HPDE6-E6E7 (cell line): ENCODE measurements around the gene UBE2C.
"Not testable (repeated sequence)": the region's sequence is repeated elsewhere in the genome, so short reads cannot be mapped to it uniquely, and the experiment has no call there.

Experiments used
- DNase-seq: peaks from one replicate; pipeline ENCODE4 v3.0.0; 2011; ENCODE audit warnings: missing footprints; ENCODE audit errors: extremely low spot score

UBE2C gene

DNA sequence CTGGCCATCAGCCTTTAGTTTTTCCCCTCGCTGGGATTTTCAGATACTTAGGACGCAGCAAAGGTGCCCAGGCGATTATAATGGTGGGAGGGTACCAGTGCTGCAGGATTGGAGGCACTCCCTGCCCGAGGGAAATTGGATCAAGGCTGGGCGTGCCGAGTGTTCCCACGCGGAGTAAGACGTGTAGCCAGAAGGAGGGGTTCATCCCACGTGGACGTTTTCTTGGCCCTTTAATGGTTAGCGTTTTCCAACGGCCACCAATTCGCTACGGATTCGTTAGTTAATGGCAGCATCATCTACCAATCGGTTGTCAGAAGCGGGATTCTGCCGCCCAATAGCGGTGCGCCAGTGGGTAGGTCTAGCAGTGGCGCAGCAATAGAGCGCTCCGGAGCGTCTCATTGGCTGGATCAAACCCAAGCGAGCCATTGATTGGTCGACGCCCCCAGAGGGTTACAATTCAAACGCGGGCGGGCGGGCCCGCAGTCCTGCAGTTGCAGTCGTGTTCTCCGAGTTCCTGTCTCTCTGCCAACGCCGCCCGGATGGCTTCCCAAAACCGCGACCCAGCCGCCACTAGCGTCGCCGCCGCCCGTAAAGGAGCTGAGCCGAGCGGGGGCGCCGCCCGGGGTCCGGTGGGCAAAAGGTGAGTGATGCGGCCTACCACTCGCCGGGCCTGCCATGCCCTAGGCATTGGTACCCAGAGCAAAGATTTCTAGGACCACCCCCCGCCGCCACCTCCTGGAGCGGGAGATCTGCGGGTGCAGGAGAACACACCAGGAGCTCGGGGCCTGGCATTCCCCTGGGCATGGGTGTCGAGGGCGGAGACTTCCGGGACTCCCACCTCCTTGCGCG, at the start of gene UBE2C:
UBE2C (plus strand) TSS at position 488 of the 849 bp plus-strand sequence; CDS start at position 540, 52 bp downstream.
- DNase-seq: peak; percentile 100

DNA sequence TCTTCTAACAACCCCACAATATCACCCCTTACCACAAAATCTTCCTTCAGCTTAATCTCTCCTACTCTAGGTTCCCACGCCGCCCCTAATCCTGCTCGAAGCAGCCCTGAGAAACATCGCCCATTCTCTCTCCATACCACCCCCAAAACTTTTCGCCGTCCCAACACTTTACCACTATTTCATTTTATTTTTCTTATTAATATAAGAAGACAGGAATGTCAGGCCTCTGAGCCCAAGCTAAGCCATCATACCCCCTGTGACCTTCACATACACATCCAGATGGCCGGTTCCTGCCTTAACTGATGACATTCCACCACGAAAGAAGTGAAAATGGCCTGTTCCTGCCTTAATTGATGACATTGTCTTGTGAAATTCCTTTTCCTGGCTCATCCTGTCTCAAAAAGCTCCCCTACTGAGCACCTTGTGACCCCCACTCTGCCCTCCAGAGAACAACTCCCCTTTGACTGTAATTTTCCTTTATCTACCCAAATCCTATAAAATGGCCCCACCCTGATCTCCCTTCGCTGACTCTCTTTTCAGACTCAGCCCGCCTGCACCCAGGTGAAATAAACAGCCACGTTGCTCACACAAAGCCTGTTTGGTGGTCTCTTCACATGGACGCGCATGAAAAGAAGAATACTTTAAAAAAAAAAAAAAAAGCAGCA, 47.7 kb upstream of the UBE2C start:
- DNase-seq: not testable (repeated sequence)

DNA sequence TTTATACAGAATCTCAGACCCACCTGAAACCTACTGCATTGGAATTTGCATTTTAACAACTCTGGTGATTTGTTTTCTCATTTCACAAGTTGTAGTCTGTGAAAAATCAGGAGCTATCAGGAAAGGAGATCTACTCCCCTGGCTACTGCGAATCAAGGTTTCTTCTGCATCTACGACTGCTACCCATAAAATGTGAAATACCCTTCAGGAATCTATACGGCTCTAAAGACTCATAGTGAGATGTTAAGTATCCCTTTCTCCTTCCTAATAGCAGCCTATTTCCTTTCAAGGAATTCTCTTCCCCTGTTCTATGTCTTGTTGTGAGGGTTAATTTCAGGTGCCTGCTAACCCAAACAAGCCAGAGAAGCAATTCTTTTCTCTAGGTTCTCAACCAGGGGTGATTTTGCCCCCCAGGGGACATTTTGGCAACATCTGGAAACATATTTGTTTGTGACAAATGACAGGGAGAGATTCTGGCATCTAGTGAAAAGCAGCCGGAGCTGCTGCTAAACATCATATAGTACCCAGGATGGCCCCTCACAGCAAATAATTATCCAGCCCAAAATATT, 47.1 kb upstream of the UBE2C start:
- no peak for DNase-seq

DNA sequence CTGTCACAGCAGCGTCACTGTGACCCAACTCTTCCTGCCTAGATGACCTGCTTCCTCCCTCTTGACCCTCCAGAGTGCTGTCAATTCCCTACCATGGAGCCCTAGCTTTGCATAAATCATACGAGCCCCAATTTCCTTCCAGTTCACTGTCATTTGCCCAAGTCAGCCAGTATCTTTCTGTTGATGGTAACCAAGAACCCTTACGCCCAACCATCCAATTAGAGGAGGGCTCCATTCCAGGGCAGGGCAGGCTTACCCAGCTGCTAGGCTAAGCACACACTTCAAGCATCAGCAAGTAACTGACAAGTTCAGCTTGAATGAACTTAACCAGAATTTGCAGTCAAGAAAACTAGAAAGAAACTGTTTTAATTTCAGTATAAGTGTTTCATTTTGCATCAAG, 46.5 kb upstream of the UBE2C start:
- no peak for DNase-seq

DNA sequence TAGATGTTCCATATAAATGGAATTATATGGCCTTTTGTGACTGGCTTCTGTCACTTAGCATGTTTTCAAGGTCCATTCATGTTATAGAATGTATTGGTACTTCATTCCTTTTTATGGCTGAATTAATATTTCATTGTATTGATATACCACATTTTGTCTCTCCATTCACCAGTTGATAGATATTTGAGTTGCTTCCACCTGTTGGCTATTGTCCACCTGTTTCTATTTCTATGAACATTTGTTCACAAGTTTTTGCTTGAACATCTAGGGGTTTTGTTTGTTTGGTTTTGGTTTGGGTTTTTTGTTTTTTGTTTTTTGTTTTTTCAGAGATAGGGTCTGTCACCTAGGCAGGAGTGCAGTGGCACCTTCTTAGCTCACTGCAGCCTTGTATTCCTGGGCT, 44.0 kb upstream of the UBE2C start:
- DNase-seq: no peak

DNA sequence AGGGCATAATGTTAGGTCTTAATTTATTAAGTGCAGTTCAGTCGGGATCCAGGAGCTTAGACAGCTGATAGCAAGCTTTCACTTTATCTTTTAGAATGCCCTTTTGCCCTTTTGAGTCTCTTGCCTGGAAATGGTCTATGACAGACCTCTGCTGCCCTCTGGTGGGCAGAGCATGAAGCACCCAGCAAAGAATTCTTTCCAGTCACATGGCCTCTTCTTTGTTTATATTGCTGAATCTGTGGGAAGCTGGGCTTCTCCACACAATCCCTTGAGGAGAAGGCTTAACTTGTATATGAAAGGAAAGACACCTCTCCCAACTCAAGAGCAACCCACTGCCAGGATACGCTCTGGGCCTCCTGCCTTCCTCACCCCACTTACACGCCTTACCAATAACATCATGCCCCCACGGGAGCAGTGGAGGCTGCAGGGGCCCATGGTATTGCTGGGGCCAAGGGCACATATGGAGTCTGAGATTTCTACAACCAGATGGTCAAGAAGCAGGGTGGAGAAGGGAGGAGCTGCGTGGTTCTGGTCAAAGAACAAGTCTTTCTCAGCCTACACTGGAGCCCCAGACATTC, 41.2 kb upstream of the UBE2C start:
- peak; percentile 79 for DNase-seq

DNA sequence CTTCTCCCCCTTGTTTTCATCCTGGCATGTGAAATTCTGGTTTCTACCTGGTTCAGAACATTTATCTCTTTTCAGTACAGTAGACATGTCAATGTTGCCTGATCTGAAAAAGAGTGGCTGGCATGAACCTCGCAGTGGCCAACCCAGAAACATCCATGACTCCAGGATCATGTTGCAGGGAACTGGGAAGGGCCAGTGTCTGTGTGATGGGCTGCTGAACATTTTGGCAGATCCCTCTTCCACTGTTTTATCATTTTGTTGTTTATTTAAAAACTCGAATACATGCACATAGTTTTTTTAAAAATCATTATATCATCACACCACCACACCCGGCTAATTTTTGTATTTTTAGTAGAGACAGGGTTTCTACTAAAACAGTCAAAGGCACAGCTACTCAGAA, 39.8 kb upstream of the UBE2C start:
- DNase-seq: no peak

DNA sequence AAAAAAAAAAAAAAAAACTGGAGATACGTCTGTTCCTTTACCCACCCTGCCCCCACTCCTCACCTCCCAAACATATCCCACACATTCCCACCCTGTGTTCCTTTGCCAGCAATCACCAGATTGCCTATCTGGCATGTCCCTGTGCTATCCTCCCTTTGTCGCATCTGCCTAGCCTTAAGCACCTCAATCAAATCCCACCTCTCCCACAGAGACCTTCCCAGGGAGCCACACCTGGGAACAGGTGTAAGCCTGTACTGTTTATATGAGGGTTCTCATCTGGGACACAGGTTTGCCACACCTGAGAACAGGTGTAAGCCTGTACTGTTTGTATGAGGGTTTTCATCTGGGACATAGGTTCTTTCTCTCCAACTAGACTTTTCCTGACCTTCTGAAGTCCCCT, 37.5 kb upstream of the UBE2C start:
- DNase-seq: no peak

DNA sequence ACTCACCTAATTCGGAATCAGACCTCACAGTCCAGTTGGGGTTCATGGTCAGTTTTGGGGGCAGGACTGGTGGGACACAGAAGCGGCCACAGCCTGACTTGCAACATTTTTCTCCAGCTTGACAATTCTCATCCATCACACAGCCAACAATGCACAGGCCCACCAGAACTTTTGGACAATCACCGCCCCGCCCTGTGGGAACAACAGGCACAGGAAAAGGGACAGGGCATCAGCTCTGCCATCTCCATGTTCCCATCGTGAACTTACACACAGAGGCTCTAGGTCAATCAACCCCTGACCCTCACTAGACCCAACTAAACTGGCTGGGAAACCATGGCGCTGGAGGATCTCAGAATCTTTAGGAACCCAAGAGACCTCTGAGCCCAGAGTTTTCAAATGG, 37.0 kb upstream of the UBE2C start:
- DNase-seq: no peak

DNA sequence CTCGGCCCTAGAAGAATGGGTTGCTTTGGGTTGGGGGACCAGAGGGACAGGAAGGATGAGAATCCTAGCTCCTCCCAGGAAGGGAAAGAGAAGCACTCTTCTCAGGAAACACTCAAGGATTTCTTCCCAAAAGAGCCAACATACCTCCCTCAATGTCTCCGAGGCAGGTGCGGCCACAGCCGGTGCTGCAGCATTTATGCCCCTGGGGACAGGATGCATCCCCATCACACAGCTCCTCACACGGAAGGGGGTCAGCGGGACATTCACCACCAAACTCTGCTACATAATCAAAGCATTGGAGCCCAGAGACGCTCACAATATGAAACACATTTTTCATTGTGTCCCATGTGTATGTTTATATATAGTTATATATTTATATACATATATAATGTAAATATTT, 35.5 kb upstream of the UBE2C start:
- no peak for DNase-seq

DNA sequence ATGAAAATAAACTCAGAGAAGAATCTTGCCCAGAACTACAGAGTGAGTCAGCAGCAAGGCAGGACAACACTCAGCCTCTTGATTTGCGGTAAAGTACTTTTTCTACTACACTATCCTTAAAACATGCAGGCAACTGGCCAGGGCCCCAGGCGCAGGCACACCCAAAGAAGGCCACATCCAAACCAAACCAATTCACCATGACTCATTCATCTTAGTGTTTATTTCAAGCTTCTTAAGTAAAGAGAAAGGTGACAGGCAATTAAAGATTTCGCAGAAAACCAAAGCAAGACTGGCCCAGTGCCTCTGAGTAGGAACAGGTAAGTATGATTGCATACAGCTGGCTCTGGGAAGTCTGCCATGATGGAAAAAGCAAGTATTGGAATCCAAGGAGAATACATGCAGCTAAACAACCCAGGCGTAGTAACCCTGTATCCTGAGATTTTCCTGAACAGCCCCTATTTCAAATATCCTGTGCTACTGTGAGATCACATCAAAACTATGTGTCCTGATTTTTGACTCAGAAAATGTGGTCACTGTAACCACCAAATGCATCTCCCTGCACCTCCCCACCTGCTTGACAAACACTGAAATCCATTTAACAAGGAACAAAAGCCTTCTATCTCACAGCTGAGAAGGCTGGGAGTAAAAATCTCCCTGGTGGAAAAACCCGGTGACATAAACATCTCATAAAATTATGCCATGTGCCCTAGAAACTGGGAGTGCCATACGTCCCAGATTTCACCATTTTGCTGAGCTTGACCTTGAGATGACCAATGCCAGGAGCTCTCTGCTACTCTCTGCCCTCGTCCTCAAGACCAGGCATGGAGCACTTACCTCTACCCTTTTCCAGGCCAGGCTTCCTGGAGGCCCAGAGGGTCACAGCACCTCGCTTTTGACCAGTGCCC, 33.2 kb upstream of the UBE2C start:
- DNase-seq: peak; percentile 99

DNA sequence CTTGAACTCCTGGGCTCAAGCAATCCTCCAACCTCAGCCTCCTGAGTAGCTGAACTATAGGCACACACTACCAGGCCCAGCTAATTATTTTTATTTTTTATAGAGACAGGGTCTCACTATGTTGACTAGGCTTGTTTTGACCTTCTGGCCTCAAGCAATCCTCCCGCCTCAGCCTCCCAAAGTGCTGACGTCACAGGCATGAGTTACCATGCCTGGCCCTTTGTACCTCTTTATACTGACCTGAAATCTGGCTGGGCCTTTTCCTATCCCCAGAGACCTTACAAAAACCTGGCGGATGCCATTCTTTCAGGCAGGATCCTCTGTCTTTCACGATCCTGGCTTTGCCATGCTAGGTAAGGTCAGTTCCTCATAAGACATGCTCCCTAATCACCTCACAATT, 32.3 kb upstream of the UBE2C start:
- DNase-seq: no peak

DNA sequence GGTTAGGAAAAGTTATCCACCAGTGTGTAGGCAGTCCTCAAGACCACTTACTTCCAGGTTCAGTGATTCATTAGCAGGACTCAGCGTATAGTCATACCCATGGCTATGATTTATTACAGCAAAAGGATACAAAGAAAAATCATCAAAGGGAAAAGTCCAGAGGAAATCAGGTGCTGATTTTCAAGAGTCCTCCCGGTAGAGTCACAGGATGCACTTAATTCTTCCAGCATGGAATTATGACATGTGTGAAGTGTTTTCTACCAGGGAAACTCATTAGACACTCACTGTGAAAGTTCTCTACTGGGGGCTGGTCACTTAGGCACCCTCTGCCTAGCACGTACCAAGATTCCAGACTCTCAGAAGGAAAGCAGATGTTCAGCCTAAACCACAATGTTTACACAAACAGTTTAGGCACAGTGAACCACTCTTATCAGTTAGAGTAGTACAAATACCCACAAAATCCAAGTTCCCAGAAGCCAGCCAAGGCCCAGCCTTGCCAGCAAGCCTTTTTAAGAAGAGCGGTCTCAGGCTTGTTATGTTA, 31.0 kb upstream of the UBE2C start:
- peak; percentile 89 for DNase-seq

DNA sequence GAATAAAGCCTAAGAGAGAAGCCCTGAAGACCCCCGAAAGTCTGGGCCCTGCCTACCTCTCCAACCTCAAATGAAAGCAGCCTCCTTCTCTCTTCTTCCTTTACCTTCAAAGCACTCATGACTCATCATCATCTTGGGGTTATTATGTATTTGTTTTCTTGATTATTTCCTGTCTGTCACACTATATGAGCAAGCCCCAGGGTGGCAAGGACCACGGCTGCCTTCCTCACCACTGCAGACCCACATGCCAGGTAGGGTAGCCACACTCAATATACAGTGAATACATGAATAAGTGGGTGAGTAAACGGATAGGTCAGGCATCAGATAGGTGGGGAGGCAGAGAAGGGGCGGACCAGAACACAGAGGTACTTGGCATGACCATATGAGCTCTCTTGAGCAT, 29.6 kb upstream of the UBE2C start:
- DNase-seq: peak; percentile 49

DNA sequence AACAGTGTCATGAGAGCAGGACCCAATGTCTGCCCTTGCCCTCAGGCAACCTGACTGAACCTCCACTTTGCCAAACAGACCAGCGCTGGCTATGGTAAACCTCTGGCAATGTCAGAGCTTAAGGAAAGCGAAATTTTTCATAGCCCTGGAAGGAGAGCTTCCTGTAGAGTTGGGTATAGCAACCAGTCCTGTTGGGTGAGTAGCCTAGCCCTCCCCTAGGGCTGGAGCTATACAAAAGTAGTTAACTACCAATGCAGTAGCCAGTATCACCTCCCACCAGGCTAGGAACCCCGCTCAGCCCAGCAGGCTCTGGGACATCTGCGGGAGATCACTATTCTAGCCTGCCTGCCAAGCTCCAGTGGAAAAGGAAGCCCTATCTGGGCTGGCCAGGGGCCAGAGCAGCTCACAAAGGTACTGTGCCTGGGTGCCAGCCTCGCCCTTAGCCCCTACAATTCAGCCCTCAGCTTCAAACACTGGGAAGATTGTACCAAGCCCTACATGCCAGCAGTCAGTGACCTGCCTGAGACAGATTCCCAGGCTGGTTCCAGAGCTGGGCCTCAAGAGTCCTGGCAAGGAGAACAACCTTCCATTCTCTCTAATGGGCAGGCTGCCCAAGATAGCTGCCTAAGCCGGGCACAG, 28.7 kb upstream of the UBE2C start:
- no peak for DNase-seq

DNA sequence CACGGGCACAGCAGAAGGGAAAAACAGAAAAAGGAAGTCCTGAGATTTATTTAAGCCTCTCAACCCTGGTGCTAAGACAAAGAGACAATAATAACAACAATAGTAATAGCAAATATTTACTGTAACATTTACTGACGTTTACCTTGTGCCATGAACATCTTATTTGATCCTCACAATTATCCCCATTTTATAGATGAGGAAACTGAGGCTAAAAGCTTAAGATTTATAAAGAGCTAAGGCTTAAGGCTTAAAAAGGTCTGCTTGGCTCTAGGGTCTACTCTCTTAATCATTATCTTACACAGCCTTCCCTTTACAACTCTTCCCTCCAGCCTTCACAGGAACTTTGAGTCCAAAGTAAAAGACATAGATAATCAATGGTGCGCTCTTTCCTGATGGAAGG, 24.1 kb upstream of the UBE2C start:
- no peak for DNase-seq

DNA sequence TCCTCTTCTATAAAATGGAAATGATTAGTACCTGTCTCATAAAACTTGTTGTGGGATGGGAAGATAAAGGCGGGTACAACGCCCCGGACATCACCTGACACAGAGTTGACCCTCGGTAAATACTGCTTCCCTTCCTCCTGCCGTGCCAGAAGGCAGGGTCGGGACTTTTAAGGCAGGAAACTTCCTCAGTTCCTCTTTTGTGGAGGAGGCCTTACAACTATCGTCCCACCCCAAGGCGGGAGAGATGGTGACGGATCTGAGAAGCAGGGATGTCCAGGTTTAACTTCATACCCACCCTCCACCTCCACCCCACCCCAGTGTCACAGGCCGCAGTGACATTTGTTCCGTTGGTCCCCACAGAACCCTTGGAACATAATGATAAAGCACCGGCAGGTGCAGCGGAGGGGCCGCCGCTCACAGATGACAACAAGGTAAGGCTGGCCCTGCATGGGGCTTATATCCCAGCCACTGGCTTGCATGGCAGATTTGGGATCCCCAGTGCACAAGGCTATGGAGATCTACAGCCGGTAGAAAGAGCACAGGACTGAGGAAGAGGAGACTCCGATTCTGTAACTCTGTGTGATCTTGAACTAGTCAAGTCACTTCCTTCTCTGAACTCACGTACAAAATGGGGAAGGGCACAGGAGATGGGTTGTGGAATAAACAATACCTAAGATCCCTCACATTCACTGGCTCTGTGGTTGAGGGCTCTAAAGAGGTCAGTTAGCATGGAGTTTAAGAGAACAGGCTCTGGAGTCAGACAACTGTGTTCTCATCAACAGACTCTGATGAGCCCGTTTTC, 19.9 kb upstream of the UBE2C start:
- DNase-seq: no peak

DNA sequence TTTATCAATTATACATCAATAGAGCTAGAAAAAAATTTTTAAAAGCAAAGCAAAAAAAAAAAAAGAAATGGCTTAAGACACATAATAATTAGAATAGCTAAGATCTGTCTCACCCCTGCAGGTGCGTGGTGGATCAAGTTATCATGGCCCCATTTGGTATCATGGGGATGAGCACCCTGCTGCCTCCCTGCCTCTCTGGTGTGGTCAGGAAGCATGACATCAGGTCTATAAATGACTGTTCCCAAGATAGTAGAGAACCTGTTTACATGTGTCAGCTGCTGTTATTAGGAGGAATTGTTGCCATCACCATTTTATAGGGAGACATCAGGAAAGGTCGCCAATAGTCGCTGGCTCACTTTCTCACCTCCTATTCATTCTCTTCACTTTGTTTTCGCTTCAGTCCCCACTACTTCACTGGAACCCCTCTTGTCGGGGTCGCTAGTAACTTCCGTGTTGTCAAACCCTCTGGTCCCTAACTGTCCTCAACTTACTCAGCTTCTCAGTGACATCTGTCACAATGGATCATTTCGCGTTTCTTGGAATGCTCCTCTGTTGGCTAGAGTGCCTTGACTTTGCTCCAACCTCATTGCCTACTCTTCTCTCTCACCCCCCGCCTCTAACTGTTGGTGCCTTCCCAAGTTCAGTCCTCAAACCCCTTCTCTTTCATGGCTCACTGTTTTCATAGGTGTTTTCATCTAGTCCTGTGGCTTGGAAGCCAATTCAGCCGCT, 15.9 kb upstream of the UBE2C start:
- no peak for DNase-seq

DNA sequence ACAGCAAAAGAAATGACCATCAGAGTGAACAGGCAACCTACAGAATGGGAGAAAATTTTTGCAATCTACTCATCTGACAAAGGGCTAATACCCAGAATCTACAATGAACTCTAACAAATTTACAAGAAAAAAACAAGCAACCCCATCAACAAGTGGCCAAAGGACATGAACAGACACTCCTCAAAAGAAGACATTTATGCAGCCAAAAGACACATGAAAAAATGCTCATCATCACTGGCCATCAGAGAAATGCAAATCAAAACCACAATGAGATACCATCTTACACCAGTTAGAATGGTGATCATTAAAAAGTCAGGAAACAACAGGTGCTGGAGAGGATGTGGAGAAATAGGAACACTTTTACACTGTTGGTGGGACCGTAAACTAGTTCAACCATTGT, 14.9 kb upstream of the UBE2C start:
- DNase-seq: not testable (repeated sequence)
